ENCODE measurements around the gene ZYG11B. TPM values are rescaled to one million over a fixed set of nuclear protein-coding genes. Genes with fewer than 3 reads are reported as not detected.
"Not testable (repeated sequence)": the region's sequence is repeated elsewhere in the genome, so short reads cannot be mapped to it uniquely, and the experiment has no call there.

Gene ZYG11B
- total RNA-seq, 1 donor from 2014 or later, result 38.3 TPM

- no peak overlapping the region for H3K27ac Mint-ChIP-seq (ENCODE audit: unreplicated experiment)
- no peak overlapping the region for H3K4me3 Mint-ChIP-seq (ENCODE audit: unreplicated experiment)
- H3K27me3 Mint-ChIP-seq (ENCODE audit: low read depth), result no peaks in the 10 kb centered on the region
- TF ChIP-seq CTCF (IDR thresholded peaks at IDR 0.05), result no peak
- peaks cover 16% of the 10 kb centered on the region for H3K36me3 Mint-ChIP-seq (ENCODE audit: low read depth)
- no peaks in the 10 kb centered on the region for H3K9me3 Mint-ChIP-seq (ENCODE audit: low read depth)
- no peak for DNase-seq (ENCODE audit: low spot score)
- peaks cover 9% of the 10 kb centered on the region for H3K4me1 Mint-ChIP-seq (ENCODE audit: low read depth)
These were observed 34.4 kb upstream of the ZYG11B start for GRCh38 chr1:52691821-52692220.

- DNase-seq (ENCODE audit: low spot score), result no peak
- no peak for TF ChIP-seq CTCF (IDR thresholded peaks at IDR 0.05)
- Mint-ChIP-seq H3K9me3 (ENCODE audit: low read depth) (no peaks in the 10 kb centered on the region), H3K27me3 (ENCODE audit: low read depth) (no peaks in the 10 kb centered on the region), H3K4me1 (ENCODE audit: low read depth) (peaks cover 17% of the 10 kb centered on the region), H3K27ac (ENCODE audit: unreplicated experiment) (no peak overlapping the region), H3K4me3 (ENCODE audit: unreplicated experiment) (no peak overlapping the region), H3K36me3 (ENCODE audit: low read depth) (peaks cover 11% of the 10 kb centered on the region)
These were observed 33.6 kb upstream of the ZYG11B start for GRCh38 chr1:52692697-52693096.

- not testable (repeated sequence) for H3K27ac Mint-ChIP-seq (ENCODE audit: unreplicated experiment); H3K9me3 Mint-ChIP-seq (ENCODE audit: low read depth); H3K27me3 Mint-ChIP-seq (ENCODE audit: low read depth); H3K4me3 Mint-ChIP-seq (ENCODE audit: unreplicated experiment); DNase-seq (ENCODE audit: low spot score); H3K36me3 Mint-ChIP-seq (ENCODE audit: low read depth)
- peaks cover 22% of the 10 kb centered on the region for H3K4me1 Mint-ChIP-seq (ENCODE audit: low read depth)
These were observed 32.9 kb upstream of the ZYG11B start for GRCh38 chr1:52693351-52693750.

GRCh38 chr1:52693843-52694242, 32.4 kb upstream of the ZYG11B start:
- no peak for TF ChIP-seq CTCF (IDR thresholded peaks at IDR 0.05)
- H3K27me3 Mint-ChIP-seq (ENCODE audit: low read depth), result no peaks in the 10 kb centered on the region
- no peaks in the 10 kb centered on the region for H3K9me3 Mint-ChIP-seq (ENCODE audit: low read depth)
- H3K4me3 Mint-ChIP-seq (ENCODE audit: unreplicated experiment), result no peak overlapping the region
- H3K27ac Mint-ChIP-seq (ENCODE audit: unreplicated experiment), result no peak overlapping the region
- H3K36me3 Mint-ChIP-seq (ENCODE audit: low read depth), result peaks cover 9% of the 10 kb centered on the region
- peaks cover 27% of the 10 kb centered on the region for H3K4me1 Mint-ChIP-seq (ENCODE audit: low read depth)
- DNase-seq (ENCODE audit: low spot score), result no peak

- Mint-ChIP-seq H3K36me3 (ENCODE audit: low read depth) (peaks cover 9% of the 10 kb centered on the region), H3K27me3 (ENCODE audit: low read depth) (no peaks in the 10 kb centered on the region), H3K4me1 (ENCODE audit: low read depth) (peaks cover 32% of the 10 kb centered on the region), H3K9me3 (ENCODE audit: low read depth) (no peaks in the 10 kb centered on the region), H3K27ac (ENCODE audit: unreplicated experiment) (no peak overlapping the region), H3K4me3 (ENCODE audit: unreplicated experiment) (no peak overlapping the region)
- no peak for DNase-seq (ENCODE audit: low spot score)
- no peak for TF ChIP-seq CTCF (IDR thresholded peaks at IDR 0.05)
These were observed 30.6 kb upstream of the ZYG11B start for GRCh38 chr1:52695627-52696026.

- DNase-seq (ENCODE audit: low spot score), result peak; percentile 93
- H3K36me3 Mint-ChIP-seq (ENCODE audit: low read depth), result no peaks in the 10 kb centered on the region
- no peaks in the 10 kb centered on the region for H3K27me3 Mint-ChIP-seq (ENCODE audit: low read depth)
- H3K27ac Mint-ChIP-seq (ENCODE audit: unreplicated experiment), result peak within 1 kb of the TSS; percentile 97
- peak within 1 kb of the TSS; percentile 96 for H3K4me3 Mint-ChIP-seq (ENCODE audit: unreplicated experiment)
- TF ChIP-seq CTCF (IDR thresholded peaks at IDR 0.05), result no peak
- no peaks in the 10 kb centered on the region for H3K9me3 Mint-ChIP-seq (ENCODE audit: low read depth)
- H3K4me1 Mint-ChIP-seq (ENCODE audit: low read depth), result peaks cover 39% of the 10 kb centered on the region
These were observed 28.2 kb upstream of the ZYG11B start, which contains the start of gene COA7 for GRCh38 chr1:52697795-52698674. Gene COA7 (minus strand): TSS chr1:52698347. CDS start chr1:52698326, 21 bp downstream.
